HG03045 (cell line): ENCODE data around the gene SREBF2.

ENCODE experiments used
- ATAC-seq: cut with Tn5 transposase; IDR thresholded peaks from one replicate; pipeline ENCODE4 v1.9.1; 2021; ENCODE audit warnings: mild to moderate bottlenecking, moderate library complexity; ENCODE audit not compliant: unreplicated experiment

The SREBF2 gene

GRCh38 chr22:41875531-41876270 is 42.8 kb downstream of the SREBF2 start:
- ATAC-seq: no peak

DNA sequence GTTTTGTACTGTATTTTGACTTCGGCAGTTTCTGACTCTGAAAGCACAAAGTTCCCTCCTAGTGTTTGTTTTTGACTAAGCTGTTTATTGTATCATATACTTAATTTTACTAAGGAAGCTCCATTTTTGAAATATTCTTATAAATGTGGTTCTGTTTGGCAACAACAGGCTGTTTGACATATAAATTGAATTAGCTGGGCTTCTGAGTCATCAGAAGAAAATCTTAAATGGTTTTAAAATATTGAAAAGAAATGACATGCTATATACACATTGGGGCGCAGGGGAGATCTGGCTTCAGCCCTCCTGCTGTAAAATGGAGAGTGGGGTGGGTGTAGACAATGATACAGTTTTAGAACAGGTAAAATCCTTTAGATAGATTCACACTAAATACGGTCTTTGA is 43.4 kb downstream of the SREBF2 start:
- ATAC-seq: no peak

DNA sequence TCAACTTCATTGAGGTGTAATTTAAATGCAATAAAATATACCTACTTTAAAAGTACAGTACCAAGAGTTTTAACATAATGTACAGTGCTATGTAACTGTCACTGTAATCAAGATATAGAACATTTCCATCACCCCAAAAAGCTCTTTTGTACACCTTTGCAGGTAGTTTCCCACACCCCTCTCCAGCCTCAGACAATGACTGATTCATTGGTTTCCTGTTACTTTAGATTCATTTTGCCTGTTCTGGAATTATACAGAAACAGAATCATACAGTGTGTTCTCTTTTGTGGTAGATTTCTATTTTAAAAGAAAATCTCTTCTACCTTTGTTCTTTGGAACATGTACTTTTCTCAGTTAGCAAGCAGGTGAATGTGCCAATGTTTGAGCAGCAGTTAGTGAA is 43.8 kb downstream of the SREBF2 start:
- ATAC-seq: no peak

DNA sequence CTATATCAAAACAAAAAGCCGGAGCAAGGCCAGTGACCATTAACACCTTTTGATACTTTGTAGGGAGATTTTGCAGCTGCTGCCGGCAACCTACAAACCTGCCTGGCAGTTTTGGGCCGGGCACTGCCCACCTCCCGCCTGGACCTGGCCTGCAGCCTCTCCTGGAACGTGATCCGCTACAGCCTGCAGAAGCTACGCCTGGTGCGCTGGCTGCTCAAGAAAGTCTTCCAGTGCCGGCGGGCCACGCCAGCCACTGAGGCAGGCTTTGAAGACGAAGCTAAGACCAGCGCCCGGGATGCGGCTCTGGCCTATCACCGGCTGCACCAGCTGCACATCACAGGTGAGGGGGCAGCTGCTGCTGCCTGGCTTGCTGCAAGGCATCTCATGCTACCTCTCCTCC is 47.7 kb downstream of the SREBF2 start:
- ATAC-seq: no peak

DNA sequence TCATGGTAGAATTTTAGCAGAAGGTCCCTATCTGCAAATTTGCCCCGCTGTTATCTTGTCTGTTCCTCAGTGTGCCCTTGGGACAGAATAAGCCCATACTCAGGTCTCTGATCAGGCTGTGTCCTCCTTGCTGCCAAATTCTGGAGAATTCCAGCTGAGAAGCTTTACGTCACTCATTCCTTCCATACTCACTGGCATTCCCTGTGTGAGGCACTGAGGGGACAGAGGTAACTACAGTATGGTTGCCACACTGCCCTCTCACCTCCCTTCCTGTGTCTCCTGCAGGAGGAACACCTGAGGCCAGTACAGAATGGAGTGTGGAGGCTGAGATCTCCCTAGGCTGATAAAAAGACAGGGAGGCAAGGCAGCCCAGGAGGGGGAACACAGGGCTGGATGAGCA is 50.5 kb downstream of the SREBF2 start:
- ATAC-seq: no peak

GRCh38 chr22:41885116-41885515 is 52.2 kb downstream of the SREBF2 start:
- no peak for ATAC-seq

DNA sequence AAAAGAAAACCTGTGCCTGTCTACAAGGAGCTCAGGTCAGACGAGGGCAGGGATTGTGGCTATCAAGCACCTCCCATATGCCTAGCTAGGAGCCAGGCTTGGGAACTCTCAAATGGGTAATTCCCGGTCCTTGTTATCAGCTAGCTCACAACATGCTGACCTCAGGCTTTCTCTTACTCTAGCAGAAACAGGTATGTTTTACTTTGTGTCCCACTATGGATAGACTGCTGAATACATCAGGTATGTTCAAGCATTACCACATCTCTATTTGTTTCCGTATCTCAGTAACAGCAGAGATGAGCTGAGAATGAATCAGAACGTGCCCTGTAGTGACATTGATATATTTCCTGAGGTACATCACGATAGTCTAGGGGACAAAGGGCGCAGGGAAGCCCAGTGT is 52.6 kb downstream of the SREBF2 start:
- no peak for ATAC-seq

DNA sequence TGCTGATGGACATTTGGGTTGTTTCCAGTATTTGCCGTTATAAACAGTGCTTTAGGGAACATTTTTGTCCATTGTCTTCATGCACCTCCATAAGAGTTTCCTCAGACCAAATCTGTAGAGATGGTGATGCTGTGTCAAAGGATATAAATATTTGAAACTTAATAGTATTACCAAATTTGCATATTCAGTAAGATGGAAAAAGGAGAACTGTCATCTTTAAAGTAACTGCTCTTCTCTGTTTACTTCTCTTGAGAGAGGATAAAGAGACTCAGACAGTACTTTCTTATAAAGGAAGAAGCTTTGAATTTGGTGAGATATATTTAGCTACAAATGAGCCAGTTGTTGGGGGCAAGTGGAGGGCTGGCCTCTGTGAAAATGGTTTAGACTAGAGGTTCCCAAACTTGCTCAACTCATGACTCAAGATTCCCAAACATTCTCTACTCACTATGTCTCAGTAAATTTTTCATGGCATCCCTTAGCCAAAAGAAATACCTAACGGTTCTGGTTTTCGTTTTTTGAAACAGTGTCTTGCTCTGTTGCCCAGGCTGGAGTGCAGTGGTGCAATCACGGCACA is 55.8 kb downstream of the SREBF2 start:
- ATAC-seq: no peak

- no peak for ATAC-seq
Observed at GRCh38 chr22:41891407-41891806, 58.5 kb downstream of the SREBF2 start.

- no peak for ATAC-seq
Observed at GRCh38 chr22:41892721-41893120, 59.8 kb downstream of the SREBF2 start.

- ATAC-seq: no peak
Observed at GRCh38 chr22:41893591-41894375, 60.9 kb downstream of the SREBF2 start.

- no peak for ATAC-seq
Observed at GRCh38 chr22:41898645-41899044, 65.7 kb downstream of the SREBF2 start.

- no peak for ATAC-seq
Observed at GRCh38 chr22:41899110-41899509, 66.2 kb downstream of the SREBF2 start.

DNA sequence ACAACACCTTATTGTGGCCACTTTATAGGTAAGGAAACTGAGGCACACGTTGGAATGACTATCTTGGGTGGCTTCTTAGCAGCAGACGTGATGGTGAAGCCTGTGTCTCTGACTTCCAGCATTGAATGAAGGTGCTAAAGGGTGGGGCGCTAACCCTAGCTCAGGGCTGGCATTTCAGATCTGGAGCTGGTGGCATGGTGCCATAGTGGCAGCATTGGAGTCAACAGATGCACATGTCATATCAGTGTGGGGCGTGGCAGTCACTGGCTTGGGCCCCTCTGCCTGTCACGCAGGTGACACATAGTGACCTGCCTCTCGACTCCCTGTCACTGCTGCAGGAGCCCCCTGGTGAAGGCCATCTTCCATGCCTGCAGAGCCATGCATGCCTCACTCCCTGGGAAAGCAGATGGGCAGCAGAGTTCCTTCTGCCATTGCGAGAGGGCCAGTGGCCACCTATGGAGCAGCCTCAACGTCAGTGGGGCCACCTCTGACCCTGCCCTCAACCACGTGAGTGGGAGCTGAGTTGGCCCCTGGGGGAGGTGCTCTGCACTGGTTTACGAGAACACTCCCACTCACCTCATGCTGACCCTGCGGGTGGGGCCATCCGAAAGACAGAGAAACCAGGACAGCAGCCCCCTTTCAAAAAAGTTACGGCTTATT is 67.2 kb downstream of the SREBF2 start:
- ATAC-seq: no peak

DNA sequence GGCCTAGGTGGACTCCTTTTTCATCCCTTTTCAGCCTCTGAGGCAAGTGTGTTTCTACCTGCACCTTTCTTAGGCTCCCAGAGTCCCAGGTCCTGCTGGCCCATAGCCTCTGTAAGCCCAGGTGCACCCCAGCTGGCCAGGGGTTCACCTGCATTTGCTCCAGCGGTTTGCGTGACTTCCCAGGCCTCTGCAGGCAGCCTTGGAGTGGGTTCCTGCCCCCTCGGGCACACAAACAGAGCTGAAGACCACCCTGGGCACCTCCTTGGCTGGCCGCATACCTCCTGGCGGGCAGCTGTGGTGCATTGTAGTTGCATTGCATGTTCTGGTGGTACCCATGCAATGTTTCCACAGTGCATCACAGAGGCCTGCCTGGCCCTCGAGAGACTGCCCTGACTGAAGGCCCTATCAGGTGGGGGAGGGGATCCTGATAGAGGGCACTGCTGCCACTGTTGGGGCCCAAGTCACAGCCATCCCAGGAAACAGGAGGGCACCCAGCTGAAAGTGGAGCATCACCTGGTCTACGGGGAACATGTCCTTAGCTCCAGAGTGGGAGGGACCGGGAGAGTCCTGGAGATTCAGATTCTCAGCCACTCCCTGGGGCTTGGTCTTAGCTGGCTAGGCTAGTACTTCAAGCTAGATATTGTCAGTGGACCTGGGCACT is 67.9 kb downstream of the SREBF2 start:
- no peak for ATAC-seq

DNA sequence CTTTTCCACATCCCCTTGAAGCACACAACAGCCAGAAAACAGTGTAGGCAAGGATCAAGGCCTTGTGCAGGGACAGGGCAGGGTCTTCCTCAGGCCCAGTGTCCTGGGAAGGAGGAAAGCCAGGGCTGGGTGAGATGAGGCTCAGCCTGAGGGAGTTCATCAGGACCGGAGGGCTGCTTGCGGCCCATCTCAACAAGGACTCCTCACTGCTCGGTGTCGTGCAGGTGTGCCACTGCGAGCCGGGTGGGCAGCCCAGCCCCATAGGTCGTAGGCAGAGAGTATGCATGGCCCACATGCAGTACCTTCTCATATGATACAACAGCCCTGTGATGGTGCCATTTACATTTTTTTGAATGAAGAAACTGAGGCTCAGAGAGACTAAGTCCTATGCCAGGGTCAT is 69.1 kb downstream of the SREBF2 start:
- no peak for ATAC-seq

DNA sequence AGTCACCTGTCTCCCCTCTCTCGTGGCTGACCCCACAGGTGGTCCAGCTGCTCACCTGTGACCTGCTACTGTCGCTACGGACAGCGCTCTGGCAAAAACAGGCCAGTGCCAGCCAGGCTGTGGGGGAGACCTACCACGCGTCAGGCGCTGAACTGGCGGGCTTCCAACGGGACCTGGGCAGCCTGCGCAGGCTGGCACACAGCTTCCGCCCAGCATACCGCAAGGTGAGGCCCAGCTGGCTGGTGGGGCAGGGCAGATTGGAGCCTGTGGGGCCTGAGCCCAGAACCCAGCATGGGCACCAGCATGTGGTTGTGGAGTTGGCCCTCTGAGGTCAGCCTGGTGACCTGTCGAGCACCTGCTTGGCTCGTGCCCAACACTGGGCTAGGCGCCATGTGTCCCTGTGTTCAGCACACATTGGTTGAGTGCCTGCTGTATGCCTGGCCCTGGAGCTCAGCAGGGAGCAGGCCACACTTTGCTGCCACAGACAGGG is 70.1 kb downstream of the SREBF2 start:
- no peak for ATAC-seq

GRCh38 chr22:41904450-41905410 is 71.8 kb downstream of the SREBF2 start:
- no peak for ATAC-seq

- no peak for ATAC-seq
Observed at GRCh38 chr22:41905411-41906202, 72.7 kb downstream of the SREBF2 start.
